ENCODE data around the gene CRY2.

Gene CRY2

GRCh38 chr11:45926536-45927331, 79.5 kb downstream of the CRY2 start:
- no peak for TF ChIP-seq ZFX (IDR thresholded peaks at IDR 0.05; ENCODE audit: borderline replicate concordance)
- no peak for TF ChIP-seq CTCF (IDR thresholded peaks at IDR 0.05)
- no peak overlapping the region for H3K27ac ChIP-seq

GRCh38 chr11:45927332-45927683, 80.0 kb downstream of the CRY2 start:
- no peak overlapping the region for H3K27ac ChIP-seq
- TF ChIP-seq ZFX (IDR thresholded peaks at IDR 0.05; ENCODE audit: borderline replicate concordance): no peak

- H3K27ac ChIP-seq: no peak overlapping the region
- TF ChIP-seq ZFX (IDR thresholded peaks at IDR 0.05; ENCODE audit: borderline replicate concordance) (no peak), CTCF (IDR thresholded peaks at IDR 0.05) (no peak)
These were observed 80.6 kb downstream of the CRY2 start for GRCh38 chr11:45927684-45928413.

- TF ChIP-seq ZFX (IDR thresholded peaks at IDR 0.05; ENCODE audit: borderline replicate concordance) (no peak), CTCF (IDR thresholded peaks at IDR 0.05) (no peak)
- no peak overlapping the region for H3K27ac ChIP-seq
These were observed 81.4 kb downstream of the CRY2 start for GRCh38 chr11:45928535-45929215.

DNA sequence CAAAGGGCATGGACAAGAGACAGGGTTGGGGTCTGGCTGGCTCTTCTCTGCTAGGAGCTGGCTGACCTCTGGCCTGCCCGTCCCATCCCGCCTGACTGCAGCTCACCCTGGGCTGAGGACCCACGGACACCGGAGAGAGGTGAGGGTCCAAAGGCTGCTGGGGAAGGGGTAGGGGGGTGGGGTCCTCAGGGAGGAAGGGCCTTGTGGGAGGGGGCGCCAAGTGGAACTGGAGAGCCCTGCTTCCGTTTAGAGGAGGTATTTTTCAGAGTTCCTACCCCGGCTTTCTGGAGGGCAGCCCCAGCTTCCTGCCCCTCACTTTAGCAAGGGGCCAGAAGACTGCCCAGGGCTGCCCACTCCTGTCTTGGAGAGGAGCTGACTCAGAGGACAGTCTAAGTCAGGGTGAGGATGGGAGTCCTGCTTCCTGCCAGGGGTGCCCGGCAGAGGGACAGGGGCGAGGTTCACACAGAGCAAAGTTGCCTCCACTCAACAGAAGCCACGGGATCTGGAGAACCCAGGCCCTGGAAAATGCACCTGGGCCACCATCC, 82.3 kb downstream of the CRY2 start:
- TF ChIP-seq ZFX (IDR thresholded peaks at IDR 0.05; ENCODE audit: borderline replicate concordance) (no peak), CTCF (IDR thresholded peaks at IDR 0.05) (no peak)
- H3K27ac ChIP-seq: peak overlapping the region; percentile 13; the same call in 1 of the 2 replicates

- peak overlapping the region; percentile 13; the same call in 1 of the 2 replicates for H3K27ac ChIP-seq
- no peak for TF ChIP-seq CTCF (IDR thresholded peaks at IDR 0.05)
- TF ChIP-seq ZFX (IDR thresholded peaks at IDR 0.05; ENCODE audit: borderline replicate concordance): no peak
These were observed 82.9 kb downstream of the CRY2 start for GRCh38 chr11:45930031-45930794.
